IMR-90 (cell line): ENCODE data around the gene DLG5. TPM values are rescaled to one million over a fixed set of nuclear protein-coding genes. Genes with fewer than 3 reads are reported as not detected.

Source experiments
- ATAC-seq: fragments of 200-7000 bp; cut with Tn5 transposase; 2 replicates; pipeline ENCODE4 v1.9.1; 2020; ENCODE audit warnings: low read depth, mild to moderate bottlenecking, moderate library complexity
- BruUV-seq: library from RNA; stranded (reverse); fragments of 400-500 nt; replicated peaks from 2 replicates; lab custom pipeline; 2021; lab: Mats Ljungman, UMichigan
- CTCF ChIA-PET: fragments of 300-600 bp; formaldehyde crosslinking; extraction: SDS; loops from one replicate; lab custom pipeline; 2021; ENCODE audit warnings: antibody characterized with exemption; lab: Yijun Ruan, JAX
- POLR2A ChIA-PET: fragments of 300-600 bp; sonication (Branson Sonifier 250); formaldehyde crosslinking; loops from one replicate; lab custom pipeline; 2022; ENCODE audit warnings: antibody characterized with exemption; ENCODE audit not compliant: unreplicated experiment; lab: Charles Lee
- DNase-seq: peaks from one replicate; pipeline ENCODE4 v3.0.0; 2013
- H2AFZ ChIP-seq: replicated peaks from 2 replicates; pipeline ENCODE3; 2013; ENCODE audit warnings: low read length, mild to moderate bottlenecking; ENCODE audit not compliant: poor library complexity
- H2AK5ac ChIP-seq: 2 replicates; pipeline ENCODE4 v1.6.1; 2013; ENCODE audit warnings: low read depth, low read length, inconsistent platforms
- H2AK9ac ChIP-seq: replicated peaks from 2 replicates; pipeline ENCODE3; 2013; ENCODE audit warnings: mild to moderate bottlenecking, low read depth, low read length, moderate library complexity; ENCODE audit not compliant: poor library complexity
- H2BK120ac ChIP-seq: 2 replicates; pipeline ENCODE4 v1.6.1; 2013; ENCODE audit warnings: low read depth, low read length, inconsistent platforms
- H2BK15ac ChIP-seq: 3 replicates; pipeline ENCODE4 v1.6.1; 2013; ENCODE audit warnings: low read depth, low read length, inconsistent platforms
- H2BK20ac ChIP-seq: 2 replicates; pipeline ENCODE4 v1.6.1; 2013; ENCODE audit warnings: low read depth, mild to moderate bottlenecking, inconsistent platforms, low read length, moderate library complexity
- H2BK5ac ChIP-seq: 2 replicates; pipeline ENCODE4 v1.6.1; 2013; ENCODE audit warnings: mild to moderate bottlenecking, low read depth, low read length, inconsistent platforms; ENCODE audit not compliant: poor library complexity, severe bottlenecking
- H3K14ac ChIP-seq: replicated peaks from 2 replicates; pipeline ENCODE4 v1.6.1; 2013; ENCODE audit warnings: low read depth, low read length, inconsistent platforms
- H3K18ac ChIP-seq: 2 replicates; pipeline ENCODE4 v1.6.1; 2013; ENCODE audit warnings: low read depth, low read length, control low read depth
- H3K23ac ChIP-seq: 2 replicates; pipeline ENCODE4 v1.6.1; 2013; ENCODE audit warnings: low read depth, low read length, inconsistent platforms
- H3K27ac ChIP-seq: 2 replicates; pipeline ENCODE4 v1.5.1; 2013; ENCODE audit warnings: mild to moderate bottlenecking, control low read depth, low read length; ENCODE audit not compliant: insufficient read depth
- H3K27me3 ChIP-seq: 2 replicates; pipeline ENCODE4 v1.6.1; 2013; ENCODE audit warnings: low read length; ENCODE audit not compliant: control insufficient read depth, insufficient read depth
- H3K36me3 ChIP-seq: 2 replicates; pipeline ENCODE4 v1.6.1; 2013; ENCODE audit warnings: low read length, mixed read lengths; ENCODE audit not compliant: control insufficient read depth, insufficient read depth
- H3K4ac ChIP-seq: 2 replicates; pipeline ENCODE4 v1.6.1; 2013; ENCODE audit warnings: low read depth, low read length, inconsistent platforms
- H3K4me1 ChIP-seq: 2 replicates; pipeline ENCODE4 v1.6.1; 2013; ENCODE audit warnings: low read length, mixed read lengths; ENCODE audit not compliant: control insufficient read depth, insufficient read depth
- H3K4me2 ChIP-seq: 2 replicates; pipeline ENCODE4 v1.6.1; 2013; ENCODE audit warnings: low read depth, mild to moderate bottlenecking, control low read depth, low read length, moderate library complexity
- H3K4me3 ChIP-seq: 2 replicates; pipeline ENCODE4 v1.5.1; 2013; ENCODE audit warnings: low read depth, mild to moderate bottlenecking, control low read depth, low read length, moderate library complexity; ENCODE audit not compliant: insufficient read depth
- H3K56ac ChIP-seq: 2 replicates; pipeline ENCODE4 v1.6.1; 2013; ENCODE audit warnings: low read length, inconsistent platforms; ENCODE audit not compliant: insufficient read depth; ENCODE audit errors: extremely low read depth
- H3K79me1 ChIP-seq, 2 experiments: 2 replicates each; pipeline ENCODE4 v1.6.1; 2013; ENCODE audit warnings: low read length in 2 of 2, inconsistent platforms in 1 of 2, low read depth in 1 of 2
- H3K9ac ChIP-seq: 2 replicates; pipeline ENCODE4 v1.6.1; 2013; ENCODE audit warnings: low read depth, low read length, control low read depth
- H3K9me1 ChIP-seq: 2 replicates; pipeline ENCODE4 v1.6.1; 2013; ENCODE audit warnings: low read length, inconsistent platforms; ENCODE audit not compliant: insufficient read depth
- H3K9me3 ChIP-seq: 2 replicates; pipeline ENCODE4 v1.6.1; 2013; ENCODE audit warnings: low read length; ENCODE audit not compliant: control insufficient read depth, insufficient read depth
- H4K20me1 ChIP-seq: 2 replicates; pipeline ENCODE4 v1.6.1; 2013; ENCODE audit warnings: low read length, inconsistent platforms; ENCODE audit not compliant: insufficient read depth
- H4K5ac ChIP-seq: 2 replicates; pipeline ENCODE4 v1.6.1; 2013; ENCODE audit warnings: mild to moderate bottlenecking, low read depth, low read length, control low read depth
- H4K8ac ChIP-seq, 2 experiments: 2 replicates each; pipeline ENCODE4 v1.6.1; 2013; ENCODE audit warnings: low read depth in 2 of 2, low read length in 2 of 2, control low read depth in 1 of 2, inconsistent platforms in 1 of 2
- H4K91ac ChIP-seq: 2 replicates; pipeline ENCODE4 v1.6.1; 2013; ENCODE audit warnings: low read depth, low read length, inconsistent platforms; ENCODE audit not compliant: insufficient read depth
- BHLHE40 ChIP-seq: fragments of 150-350 bp; IDR thresholded peaks from 2 replicates; pipeline ENCODE4 v1.6.1; 2016; ENCODE audit warnings: mild to moderate bottlenecking, low read depth, low read length
- CEBPB ChIP-seq: IDR thresholded peaks from 2 replicates; pipeline ENCODE4 v1.6.1; 2012; ENCODE audit warnings: low read depth, low read length, improper control_type of control experiment
- CHD1 ChIP-seq: IDR thresholded peaks from 2 replicates; pipeline ENCODE4 v1.6.1; 2012; ENCODE audit warnings: low read depth, low read length, improper control_type of control experiment
- CTCF ChIP-seq: conservative IDR thresholded peaks from 2 replicates; pipeline ENCODE4 v1.5.1; 2012; ENCODE audit warnings: mild to moderate bottlenecking, low read depth, low read length, improper control_type of control experiment
- ELK1 ChIP-seq: fragments of 150-350 bp; IDR thresholded peaks from 2 replicates; pipeline ENCODE4 v1.6.1; 2016; ENCODE audit warnings: low read depth, mild to moderate bottlenecking, low read length, moderate library complexity, borderline replicate concordance
- FOS ChIP-seq: fragments of 150-350 bp; IDR thresholded peaks from 2 replicates; pipeline ENCODE4 v1.6.1; 2016; ENCODE audit warnings: low read depth, low read length
- MAFK ChIP-seq: IDR thresholded peaks from 2 replicates; pipeline ENCODE4 v1.6.1; 2012; ENCODE audit warnings: low read depth, low read length, improper control_type of control experiment
- MAZ ChIP-seq: IDR thresholded peaks from 2 replicates; pipeline ENCODE4 v1.6.1; 2012; ENCODE audit warnings: low read depth, mild to moderate bottlenecking, low read length, improper control_type of control experiment, moderate library complexity, borderline replicate concordance
- MXI1 ChIP-seq: IDR thresholded peaks from 2 replicates; pipeline ENCODE4 v1.6.1; 2012; ENCODE audit warnings: low read depth, mild to moderate bottlenecking, low read length, moderate library complexity, borderline replicate concordance
- NFE2L2 ChIP-seq: fragments of 150-350 bp; IDR thresholded peaks from 2 replicates; pipeline ENCODE4 v1.6.1; 2016; ENCODE audit warnings: low read depth, mild to moderate bottlenecking, low read length
- POLR2A ChIP-seq: IDR thresholded peaks from 2 replicates; pipeline ENCODE4 v1.6.1; 2012; ENCODE audit warnings: mild to moderate bottlenecking, low read depth, low read length
- RAD21 ChIP-seq: IDR thresholded peaks from 2 replicates; pipeline ENCODE4 v1.6.1; 2012; ENCODE audit warnings: low read length, improper control_type of control experiment
- RCOR1 ChIP-seq: IDR thresholded peaks from 2 replicates; pipeline ENCODE4 v1.6.1; 2012; ENCODE audit warnings: mild to moderate bottlenecking, low read length, improper control_type of control experiment; ENCODE audit not compliant: insufficient replicate concordance
- RFX5 ChIP-seq: IDR thresholded peaks from 2 replicates; pipeline ENCODE4 v1.8.0; 2012; ENCODE audit warnings: low read depth, mild to moderate bottlenecking, low read length, moderate library complexity
- SMC3 ChIP-seq: fragments of 150-350 bp; IDR thresholded peaks from 2 replicates; pipeline ENCODE4 v1.6.1; 2016; ENCODE audit warnings: low read depth, mild to moderate bottlenecking, antibody characterized with exemption, low read length, moderate library complexity
- USF2 ChIP-seq: fragments of 150-350 bp; IDR thresholded peaks from 2 replicates; pipeline ENCODE4 v1.6.1; 2017; ENCODE audit warnings: mild to moderate bottlenecking, antibody characterized with exemption, low read length, low read depth
- WGBS, 2 experiments: methylation state at CpG; one replicate each; pipeline versions ENCODE4 v1.1.5 to v1.1.7; 2013; ENCODE audit warnings: missing lambda C conversion rate in 2 of 2; ENCODE audit not compliant: insufficient read length in 1 of 2; ENCODE audit errors: extremely low coverage in 2 of 2; 5-methylcytosine and 5-hydroxymethylcytosine counted together
- dilution Hi-C: fragments of 300-500 bp; cut with HindIII; formaldehyde crosslinking; loops from one replicate; pipeline ENCODE4 v1.14.3; 2018; ENCODE audit warnings: low sequenced_read_pairs; ENCODE audit not compliant: unreplicated experiment
- in situ Hi-C: fragments of 300-500 bp; cut with MboI; formaldehyde crosslinking; loops from 3 replicates; pipeline ENCODE4 v1.14.3; 2019; ENCODE audit warnings: low sequenced_read_pairs, inconsistent platforms, mixed read lengths
- intact Hi-C: fragments of 100-400 bp; cut with micrococcal nuclease; formaldehyde crosslinking; loops from 2 replicates; pipeline ENCODE4 v1.10.0; 2022
- polyA plus RNA-seq, 3 experiments: library from polyadenylated mRNA; depleted of rRNA; stranded (reverse); fragments of >200 nt; gene quantifications; 2 replicates each; pipeline ENCODE4 v1.2.3, GENCODE V29; 2012; ENCODE audit warnings: low replicate concordance in 1 of 3
- total RNA-seq: library from RNA; depleted of rRNA; stranded (reverse); fragments of >200 nt; gene quantifications from 2 replicates; pipeline ENCODE4 v1.2.3, GENCODE V29; 2012

The DLG5 gene
- total and polyA plus RNA-seq, 2 of the 4 experiments (the other 2 are of a cell fraction): 12.7 to 28.7 TPM

GRCh38 chr10:77817541-77817940 is 109.0 kb downstream of the DLG5 start:
- Histone ChIP-seq H3K9ac (no peak overlapping the region), H3K27ac (no peak overlapping the region), H3K4me2 (no peak overlapping the region), H4K8ac (no peak overlapping the region), H3K56ac (no peak overlapping the region), H4K5ac (no peak overlapping the region), H4K20me1 (no peaks in the 10 kb centered on the region), H3K4me1 (no peaks in the 10 kb centered on the region), H2BK120ac (no peak overlapping the region), H3K23ac (no peak overlapping the region), H2BK15ac (no peak overlapping the region), H4K91ac (no peak overlapping the region), H3K4ac (no peak overlapping the region), H2AK5ac (no peak overlapping the region), H3K9me3 (no peaks in the 10 kb centered on the region), H3K27me3 (no peaks in the 10 kb centered on the region), H3K36me3 (peaks cover 70% of the 10 kb centered on the region), H2BK5ac (no peak overlapping the region), H2AK9ac (no peak overlapping the region), H3K9me1 (0 out of 2 replicates have a peak, but pooled peaks cover 3% of the 10 kb centered on the region), H2AFZ (no peak overlapping the region), H3K4me3 (no peak overlapping the region), H2BK20ac (no peak overlapping the region), H3K18ac (no peak overlapping the region), H3K14ac (no peak overlapping the region), H3K79me1 (peaks cover 0 to 12% of the 10 kb centered on the region in 2 experiments; a peak in 2 of 4 replicates)
- POLR2A ChIA-PET: no interaction called here
- in situ Hi-C loops (no loop called here), dilution Hi-C loops (no loop called here), intact Hi-C loops (no loop called here)
- no TSS peak for BruUV-seq
- CTCF ChIA-PET: no interaction called here
- ATAC-seq (no peak), DNase-seq (no peak)
- TF ChIP-seq CHD1 (no peak), CTCF (no peak), RAD21 (no peak), POLR2A (no peak), RCOR1 (no peak), CEBPB (no peak), MAZ (no peak), NFE2L2 (no peak), BHLHE40 (no peak), MAFK (no peak), SMC3 (no peak), MXI1 (no peak), USF2 (no peak), ELK1 (no peak), RFX5 (no peak), FOS (no peak)
- 93% methylated on average over 10 of the region's 11 CpGs; no CpG with 5 or more reads in 1 of the 2 experiments for WGBS, 2 experiments
